Astrocyte (in vitro differentiated cells and primary cell): ENCODE measurements around the gene TGFBI.

Source experiments
- EZH2 ChIP-seq: IDR thresholded peaks from 2 replicates; pipeline ENCODE4 v1.6.1; 2012; ENCODE audit warnings: mild to moderate bottlenecking, low read length, inconsistent platforms; ENCODE audit not compliant: insufficient read depth
- TF ChIP-seq, protein P1 (sequence below): IDR thresholded peaks from 2 replicates; pipeline ENCODE4 v1.5.1; 2011; ENCODE audit warnings: low read depth, mild to moderate bottlenecking, inconsistent platforms, low read length, moderate library complexity; ENCODE audit not compliant: insufficient read depth

DNA sequence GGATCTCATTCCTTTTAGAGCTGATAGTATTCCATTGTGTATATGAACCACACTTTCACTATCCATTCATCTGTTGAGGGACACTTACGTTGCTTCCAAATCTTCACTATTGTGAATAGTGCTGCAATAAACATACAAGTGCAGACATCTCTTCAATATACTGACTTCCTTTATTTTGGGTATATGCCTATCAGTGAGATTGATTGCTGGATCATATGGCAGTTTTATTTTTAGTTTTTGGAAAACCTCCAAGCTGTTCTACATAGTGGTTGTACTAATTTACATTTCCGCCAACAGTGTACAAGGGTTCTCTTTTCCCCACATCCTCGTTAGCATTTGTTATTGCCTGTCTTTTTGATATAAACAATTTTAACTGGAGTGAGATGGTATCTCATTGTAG is 40.2 kb upstream of the TGFBI start:
- no peak for TF ChIP-seq EZH2
- TF ChIP-seq, protein P1, sequence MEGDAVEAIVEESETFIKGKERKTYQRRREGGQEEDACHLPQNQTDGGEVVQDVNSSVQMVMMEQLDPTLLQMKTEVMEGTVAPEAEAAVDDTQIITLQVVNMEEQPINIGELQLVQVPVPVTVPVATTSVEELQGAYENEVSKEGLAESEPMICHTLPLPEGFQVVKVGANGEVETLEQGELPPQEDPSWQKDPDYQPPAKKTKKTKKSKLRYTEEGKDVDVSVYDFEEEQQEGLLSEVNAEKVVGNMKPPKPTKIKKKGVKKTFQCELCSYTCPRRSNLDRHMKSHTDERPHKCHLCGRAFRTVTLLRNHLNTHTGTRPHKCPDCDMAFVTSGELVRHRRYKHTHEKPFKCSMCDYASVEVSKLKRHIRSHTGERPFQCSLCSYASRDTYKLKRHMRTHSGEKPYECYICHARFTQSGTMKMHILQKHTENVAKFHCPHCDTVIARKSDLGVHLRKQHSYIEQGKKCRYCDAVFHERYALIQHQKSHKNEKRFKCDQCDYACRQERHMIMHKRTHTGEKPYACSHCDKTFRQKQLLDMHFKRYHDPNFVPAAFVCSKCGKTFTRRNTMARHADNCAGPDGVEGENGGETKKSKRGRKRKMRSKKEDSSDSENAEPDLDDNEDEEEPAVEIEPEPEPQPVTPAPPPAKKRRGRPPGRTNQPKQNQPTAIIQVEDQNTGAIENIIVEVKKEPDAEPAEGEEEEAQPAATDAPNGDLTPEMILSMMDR = no peak
